Measurements from ENCODE around the gene ABCC5. TPM values are rescaled to one million over a fixed set of nuclear protein-coding genes. Genes with fewer than 3 reads are reported as not detected.
A peak's percentile ranks its signal among the peaks of the same experiment; 100 is the strongest.

Gene ABCC5
- total RNA-seq, 1 experiment from 2014 or later = 37.6 TPM

- Mint-ChIP-seq H3K9me3 (no peaks in the 10 kb centered on the region; a peak in 1 of 5 replicates), H3K4me3 (peak overlapping the region; percentile 97 to 99), H3K4me1 (peaks cover 24 to 25% of the 10 kb centered on the region in 2 experiments), H3K27ac (no peak overlapping the region; a peak in 1 of 7 replicates), H3K36me3 (ENCODE audit: insufficient read depth in 1 of 3, low read depth in 3 of 3) (peaks cover 20 to 27% (median 24%) of the 10 kb centered on the region in 3 experiments), H3K27me3 (ENCODE audit: low read depth) (peaks cover 3% of the 10 kb centered on the region; the same call in 1 of the 2 replicates)
- H3K9me3 ChIP-seq (ENCODE audit: control insufficient read depth, low read depth, low read length) = no peaks in the 10 kb centered on the region
- H3K27me3 ChIP-seq (ENCODE audit: insufficient read depth, low read length) = no peaks in the 10 kb centered on the region
- no peaks in the 10 kb centered on the region for H3K79me1 ChIP-seq (ENCODE audit: insufficient read depth, low read depth, low read length, poor library complexity, severe bottlenecking)
- no peak overlapping the region for H2AFZ ChIP-seq (ENCODE audit: low read length)
- TF ChIP-seq CTCF (conservative IDR thresholded peaks at IDR 0.05) = no peak
- H3K14ac ChIP-seq (ENCODE audit: insufficient read depth, low read length) = no peak overlapping the region
- H4K8ac ChIP-seq (replicated peaks; ENCODE audit: insufficient read length, low read depth, low read length) = no peak overlapping the region
- no peak overlapping the region for H3K4ac ChIP-seq (ENCODE audit: low read depth, low read length)
- no peak overlapping the region for H3K56ac ChIP-seq (ENCODE audit: insufficient read length, low read depth, low read length)
- H2BK120ac ChIP-seq (ENCODE audit: low read depth, low read length, poor library complexity, severe bottlenecking) = no peak overlapping the region
- H3K23ac ChIP-seq (ENCODE audit: insufficient read length, low read depth, low read length) = no peak overlapping the region
- no peak overlapping the region for H3K27ac ChIP-seq (ENCODE audit: insufficient read length, low read depth, low read length)
- no peak overlapping the region for H2BK5ac ChIP-seq (ENCODE audit: insufficient read length, low read length)
- H2BK15ac ChIP-seq (ENCODE audit: low read depth, low read length) = no peak overlapping the region
- no peak overlapping the region for H4K5ac ChIP-seq (ENCODE audit: insufficient read length, low read depth, low read length)
- H4K20me1 ChIP-seq (ENCODE audit: control insufficient read depth, insufficient read depth, insufficient read length) = no peaks in the 10 kb centered on the region
- no peak overlapping the region for H3T11ph ChIP-seq (ENCODE audit: low read length)
- H3K4me1 ChIP-seq (ENCODE audit: insufficient read depth, low read length) = peaks cover 5% of the 10 kb centered on the region; the same call in 1 of the 2 replicates
- no peak overlapping the region for H2BK12ac ChIP-seq (ENCODE audit: insufficient read length, low read depth, low read length)
- no peak overlapping the region for H3K18ac ChIP-seq (ENCODE audit: insufficient read length, low read depth, low read length)
- no peak overlapping the region for H3K4me2 ChIP-seq (ENCODE audit: insufficient read depth, insufficient read length, low read length)
- H3K79me2 ChIP-seq (ENCODE audit: insufficient read depth, low read length) = peaks cover 7% of the 10 kb centered on the region; the same call in 1 of the 2 replicates
- no CpG with 5 or more reads among the region's 10 CpGs for WGBS (ENCODE audit: extremely low coverage, insufficient read length, low lambda C conversion rate)
- H2BK20ac ChIP-seq (ENCODE audit: low read depth, low read length, poor library complexity, severe bottlenecking) = no peak overlapping the region
- no peak overlapping the region for H3K9ac ChIP-seq (ENCODE audit: extremely low read depth, insufficient read length, low read length)
- peaks cover 4% of the 10 kb centered on the region for H3K23me2 ChIP-seq (ENCODE audit: insufficient read length, low read depth, low read length, poor library complexity, severe bottlenecking)
- H2AK5ac ChIP-seq (ENCODE audit: insufficient read length, low read length) = no peak overlapping the region
- DNase-seq = no peak
- no peak overlapping the region for H4K91ac ChIP-seq (ENCODE audit: insufficient read length, low read depth, low read length)
Observed at GRCh38 chr3:184015381-184016019, 2.2 kb downstream of the ABCC5 start.
